ENCODE data around the gene CDC14B.

The CDC14B gene

GRCh38 chr9:96607971-96608370 is 11.7 kb downstream of the CDC14B start:
- DNase-seq (ENCODE audit: extremely low read depth, insufficient read length) = no peak
- H3K27me3 ChIP-seq (replicated peaks; ENCODE audit: control insufficient read depth, insufficient read depth, low read length) = peaks cover 2% of the 10 kb centered on the region; the same call in 1 of the 2 replicates
- no peaks in the 10 kb centered on the region for H3K36me3 ChIP-seq (ENCODE audit: control insufficient read depth, insufficient read depth, low read length)
- TF ChIP-seq CTCF (IDR thresholded peaks at IDR 0.05; ENCODE audit: insufficient read depth, low read length, poor library complexity, severe bottlenecking) = no peak
- H3K4me3 ChIP-seq (replicated peaks; ENCODE audit: low read depth, low read length) = no peak overlapping the region

DNA sequence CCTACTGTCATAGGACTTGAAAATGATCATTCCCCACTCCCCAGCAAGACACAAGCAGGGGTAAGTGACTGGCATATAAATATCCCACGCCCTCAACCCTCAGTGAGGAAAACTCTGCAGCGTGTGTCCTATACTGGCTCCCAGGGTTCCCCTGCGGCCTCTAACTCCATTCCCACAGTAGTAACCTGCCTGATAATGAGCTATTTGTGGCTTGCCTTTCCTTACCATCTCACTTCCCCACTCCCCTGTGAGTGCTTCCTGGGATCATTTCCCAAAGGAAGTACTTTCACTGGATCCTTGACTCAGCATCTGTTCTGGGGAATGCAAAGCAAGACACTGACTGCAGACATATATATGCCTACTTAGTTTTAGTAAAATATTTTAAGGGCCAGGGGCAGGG is 14.3 kb downstream of the CDC14B start:
- no peak for DNase-seq (ENCODE audit: extremely low read depth, insufficient read length)
- Histone ChIP-seq H3K27me3 (replicated peaks; ENCODE audit: control insufficient read depth, insufficient read depth, low read length) (no peaks in the 10 kb centered on the region), H3K4me3 (replicated peaks; ENCODE audit: low read depth, low read length) (no peak overlapping the region), H3K36me3 (ENCODE audit: control insufficient read depth, insufficient read depth, low read length) (no peaks in the 10 kb centered on the region)
- no peak for TF ChIP-seq CTCF (IDR thresholded peaks at IDR 0.05; ENCODE audit: insufficient read depth, low read length, poor library complexity, severe bottlenecking)

DNA sequence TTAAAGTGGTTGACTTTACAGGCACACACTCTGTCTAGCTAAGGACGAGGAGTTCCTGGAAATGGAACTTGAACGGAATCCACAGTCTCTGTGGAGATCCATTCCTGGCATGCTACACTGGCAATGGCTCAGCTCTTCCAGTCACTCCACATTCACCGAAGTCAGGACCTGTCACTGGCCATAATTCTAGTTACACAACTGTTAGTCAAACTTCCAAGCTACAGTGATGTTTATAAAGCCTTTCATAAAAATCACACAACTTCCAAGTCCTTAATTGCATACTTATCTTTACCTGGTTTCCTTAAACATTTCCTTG is 15.7 kb downstream of the CDC14B start:
- H3K4me3 ChIP-seq (replicated peaks; ENCODE audit: low read depth, low read length) = no peak overlapping the region
- no peaks in the 10 kb centered on the region for H3K36me3 ChIP-seq (ENCODE audit: control insufficient read depth, insufficient read depth, low read length)
- no peak for TF ChIP-seq CTCF (IDR thresholded peaks at IDR 0.05; ENCODE audit: insufficient read depth, low read length, poor library complexity, severe bottlenecking)
- no peaks in the 10 kb centered on the region for H3K27me3 ChIP-seq (replicated peaks; ENCODE audit: control insufficient read depth, insufficient read depth, low read length)
- no peak for DNase-seq (ENCODE audit: extremely low read depth, insufficient read length)

DNA sequence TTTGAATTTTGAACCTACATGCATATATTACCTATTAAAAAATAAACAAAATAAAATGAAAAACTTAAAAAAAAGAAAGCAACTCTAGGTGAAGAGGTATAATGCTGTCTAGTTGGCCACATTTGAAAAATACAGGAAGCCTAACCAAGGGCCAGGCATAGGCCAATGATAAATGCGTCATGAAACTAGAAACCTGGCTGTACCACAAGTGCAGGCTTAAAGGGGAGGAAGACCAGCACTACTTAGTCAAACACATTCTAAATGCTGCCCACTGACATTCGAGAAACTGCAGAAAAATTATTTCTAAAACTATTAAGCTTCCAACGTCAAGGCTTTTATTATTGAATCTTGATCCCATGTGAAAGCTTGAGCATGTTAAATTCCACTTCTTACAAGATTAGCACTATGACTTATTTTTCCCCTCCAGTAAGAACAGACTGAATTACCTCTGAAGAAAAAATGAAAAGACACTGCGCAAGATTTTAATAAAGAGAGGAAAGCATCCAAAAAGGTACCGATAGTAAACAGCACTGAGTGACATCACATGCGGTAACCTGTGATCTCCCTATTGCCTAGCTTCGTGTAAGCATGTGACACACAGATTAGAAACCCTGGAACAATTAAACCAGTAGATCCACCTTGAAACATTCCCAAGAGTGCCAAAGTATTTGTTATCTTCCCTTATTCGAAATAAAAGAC is 16.2 kb downstream of the CDC14B start:
- Histone ChIP-seq H3K4me3 (replicated peaks; ENCODE audit: low read depth, low read length) (no peak overlapping the region), H3K36me3 (ENCODE audit: control insufficient read depth, insufficient read depth, low read length) (no peaks in the 10 kb centered on the region)
- no peak for DNase-seq (ENCODE audit: extremely low read depth, insufficient read length)

GRCh38 chr9:96599298-96599697 is 20.3 kb downstream of the CDC14B start:
- no peaks in the 10 kb centered on the region for H3K36me3 ChIP-seq (ENCODE audit: control insufficient read depth, insufficient read depth, low read length)
- no peak for TF ChIP-seq CTCF (IDR thresholded peaks at IDR 0.05; ENCODE audit: insufficient read depth, low read length, poor library complexity, severe bottlenecking)
- no peak for DNase-seq (ENCODE audit: extremely low read depth, insufficient read length)

More for the DNA sequence above, 16.2 kb downstream of the CDC14B start:
- no peak for TF ChIP-seq CTCF (IDR thresholded peaks at IDR 0.05; ENCODE audit: insufficient read depth, low read length, poor library complexity, severe bottlenecking)
- H3K27me3 ChIP-seq (replicated peaks; ENCODE audit: control insufficient read depth, insufficient read depth, low read length) = no peaks in the 10 kb centered on the region

GRCh38 chr9:96596601-96597111 is 23.0 kb downstream of the CDC14B start:
- no peak for DNase-seq (ENCODE audit: extremely low read depth, insufficient read length)
- Histone ChIP-seq H3K36me3 (ENCODE audit: control insufficient read depth, insufficient read depth, low read length) (no peaks in the 10 kb centered on the region), H3K4me3 (replicated peaks; ENCODE audit: low read depth, low read length) (no peak overlapping the region), H3K27me3 (replicated peaks; ENCODE audit: control insufficient read depth, insufficient read depth, low read length) (no peaks in the 10 kb centered on the region)
- TF ChIP-seq CTCF (IDR thresholded peaks at IDR 0.05; ENCODE audit: insufficient read depth, low read length, poor library complexity, severe bottlenecking) = no peak

More at GRCh38 chr9:96599298-96599697, 20.3 kb downstream of the CDC14B start:
- H3K27me3 ChIP-seq (replicated peaks; ENCODE audit: control insufficient read depth, insufficient read depth, low read length) = no peaks in the 10 kb centered on the region
- no peak overlapping the region for H3K4me3 ChIP-seq (replicated peaks; ENCODE audit: low read depth, low read length)
